GM15510 (cell line): Measurements from ENCODE around the gene SIX1.

Experiments used
- POLR2A ChIP-seq: IDR thresholded peaks from 3 replicates; pipeline ENCODE4 v1.6.1; 2011; ENCODE audit warnings: borderline replicate concordance; ENCODE audit not compliant: insufficient read length; ENCODE audit errors: extremely low read depth

Gene SIX1

DNA sequence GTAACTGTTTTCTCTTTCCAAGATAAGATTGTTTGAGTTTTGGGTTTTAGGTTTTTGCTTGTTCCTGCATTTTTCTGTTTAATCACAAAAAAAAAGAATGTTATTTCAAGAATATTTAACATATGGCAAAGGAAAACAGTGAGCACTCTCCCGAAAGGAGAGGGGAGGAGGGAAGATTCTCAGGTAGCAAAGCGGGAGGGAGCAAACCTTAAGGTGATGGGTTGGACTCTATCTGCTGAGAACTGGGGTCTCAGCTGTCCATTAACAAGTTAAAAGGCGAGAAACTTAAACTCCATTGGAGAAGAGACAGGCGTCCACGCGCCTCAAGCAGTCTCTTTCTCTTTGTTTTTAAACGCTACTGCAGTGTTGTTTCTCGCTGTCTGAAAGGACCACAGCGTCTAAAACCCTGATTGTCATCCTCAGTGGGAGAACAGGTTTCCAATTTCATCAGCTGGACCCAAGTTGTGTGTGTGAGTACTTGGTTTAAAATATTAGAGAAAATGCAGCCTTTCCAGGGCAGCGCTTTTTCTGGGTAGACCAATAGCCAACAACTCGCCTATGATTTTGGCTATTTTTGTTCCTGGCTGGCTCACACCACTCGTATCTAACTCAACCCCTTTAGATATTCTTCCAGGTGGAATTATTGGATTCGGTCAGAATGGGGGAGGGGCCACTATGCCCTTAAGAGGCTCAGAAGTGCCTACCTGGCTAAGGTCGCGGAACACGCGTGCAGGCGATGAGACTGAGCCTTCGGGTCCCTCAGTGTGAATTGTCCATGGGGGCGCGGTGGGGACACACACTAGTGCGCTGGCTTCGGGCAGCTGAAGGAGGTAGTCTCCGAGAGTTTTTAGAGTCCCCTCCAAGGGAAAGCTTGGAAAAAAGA is 8.2 kb downstream of the SIX1 start:
- TF ChIP-seq POLR2A, result no peak

DNA sequence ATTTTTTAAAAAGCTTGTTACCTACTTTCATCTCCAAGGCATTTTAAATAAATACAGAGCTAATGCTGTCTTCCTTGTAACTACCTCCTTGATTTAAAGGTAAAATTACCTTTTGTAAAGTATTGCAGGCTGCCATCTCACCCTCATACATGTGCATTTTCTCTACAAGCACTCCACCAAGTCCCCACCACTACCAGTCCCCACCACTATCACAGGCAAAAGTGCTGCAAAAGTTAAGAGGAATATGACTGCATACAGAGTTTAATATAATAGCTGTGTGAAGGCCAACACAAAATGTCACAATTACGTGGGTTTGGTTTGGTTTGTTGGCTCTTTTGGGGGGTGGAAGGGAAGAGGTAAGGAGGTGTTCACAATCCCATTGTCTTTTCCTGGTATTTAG is 9.6 kb downstream of the SIX1 start:
- TF ChIP-seq POLR2A, result no peak

DNA sequence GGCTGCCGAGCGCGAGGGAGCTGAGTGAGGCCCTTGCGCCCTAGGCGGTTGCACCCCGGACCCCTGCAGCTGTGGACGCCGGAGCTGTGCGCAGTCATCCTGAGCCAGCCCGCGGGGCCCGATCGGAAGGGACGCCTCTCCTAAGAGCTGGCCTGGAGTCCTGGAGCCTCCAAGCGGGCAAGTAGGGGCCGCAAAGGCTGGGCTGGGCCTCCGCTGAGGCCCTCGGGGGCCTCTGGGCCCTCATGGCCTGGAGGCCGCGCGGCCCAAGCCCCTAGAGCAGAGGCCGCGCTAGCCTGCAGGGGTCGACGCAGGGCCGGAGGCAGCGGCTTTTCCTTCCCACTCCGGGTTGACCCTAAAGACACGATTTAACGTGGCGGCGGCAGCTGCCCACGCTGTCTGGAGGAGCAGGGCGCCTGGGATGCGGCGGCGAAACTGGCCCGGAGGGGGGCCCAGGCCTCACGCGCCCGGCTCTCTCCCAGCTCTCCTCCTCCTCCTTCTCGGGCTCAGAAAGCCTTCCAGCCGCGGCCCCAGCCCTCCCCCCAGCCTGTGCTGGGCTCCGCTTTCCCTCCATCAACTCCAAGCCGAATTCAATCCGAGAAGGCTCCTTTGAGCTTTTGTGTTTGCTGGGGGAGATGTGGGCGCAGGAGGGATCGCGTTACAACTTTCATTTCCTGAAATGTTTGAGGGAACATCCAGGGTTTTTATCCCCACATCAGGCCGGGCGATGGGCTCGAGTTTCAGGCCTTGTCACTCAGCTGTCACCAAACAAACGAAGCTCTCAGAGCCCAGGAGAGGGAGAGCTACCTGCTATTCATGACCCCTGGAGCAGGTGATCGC is 11.6 kb downstream of the SIX1 start:
- TF ChIP-seq POLR2A, result no peak

DNA sequence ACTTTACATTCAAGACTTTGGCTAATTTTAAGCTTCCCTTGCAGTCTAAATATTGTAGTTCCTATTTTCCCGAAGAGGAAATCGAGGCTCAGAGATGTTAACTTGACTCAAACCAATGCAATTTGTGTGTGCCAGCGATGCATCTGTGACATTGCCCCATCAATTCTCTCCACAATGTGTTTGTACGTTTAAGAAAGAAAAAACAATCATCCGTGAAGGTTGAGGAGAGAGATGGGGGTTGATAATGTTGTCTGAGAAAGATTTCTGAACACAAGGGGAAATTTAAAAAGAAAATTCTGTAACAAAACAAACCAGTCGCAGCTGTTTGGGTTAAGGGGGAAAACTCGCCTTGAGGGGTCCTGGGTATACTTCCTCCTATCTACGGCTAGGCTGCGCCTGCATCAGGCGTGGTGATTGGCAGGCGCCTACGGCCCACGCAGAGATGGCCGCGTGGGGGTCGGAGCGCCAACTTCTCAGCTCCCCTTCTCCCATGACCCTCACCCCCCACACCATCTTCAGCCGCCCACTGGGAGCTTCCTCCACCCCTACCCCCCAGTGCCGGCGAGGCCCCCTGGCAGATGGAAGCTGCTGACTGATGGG is 12.3 kb downstream of the SIX1 start:
- no peak for TF ChIP-seq POLR2A

DNA sequence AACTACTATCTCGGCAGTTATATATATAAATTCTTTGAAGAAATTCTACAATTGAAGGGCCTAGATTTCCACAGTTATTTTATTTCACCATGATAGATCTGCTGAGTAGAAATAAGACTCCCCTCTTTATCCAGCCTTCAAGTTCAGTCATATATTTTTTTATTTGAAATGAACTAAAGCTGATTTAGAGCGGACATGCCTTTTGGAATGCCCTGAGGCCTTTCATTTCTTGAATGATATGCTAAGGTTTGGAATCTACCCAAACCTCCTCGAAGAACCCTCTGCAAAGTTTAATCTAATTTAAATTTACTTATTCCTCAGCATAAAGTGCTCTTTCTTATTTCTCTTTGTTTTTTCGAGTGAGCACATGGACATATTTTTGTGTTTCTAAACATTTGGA is 15.1 kb downstream of the SIX1 start:
- TF ChIP-seq POLR2A, result no peak

DNA sequence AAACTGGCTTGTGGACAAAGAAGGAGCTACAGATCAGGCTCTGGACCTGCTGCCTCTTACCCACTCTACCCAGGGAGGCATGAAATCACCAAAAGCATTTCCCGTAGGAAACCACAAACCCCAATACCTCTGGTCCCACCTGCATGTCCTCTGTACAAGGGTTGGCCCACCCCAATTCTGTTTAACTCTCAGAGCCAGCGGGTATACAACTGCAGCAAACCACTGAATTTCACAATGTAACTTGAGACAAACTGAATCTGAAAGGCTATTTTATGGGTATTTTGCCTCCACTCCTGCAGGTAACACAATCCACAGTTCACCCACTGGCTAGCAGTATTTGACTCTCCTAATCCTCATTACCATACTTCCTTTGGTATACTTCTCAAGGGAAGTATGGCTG is 16.5 kb downstream of the SIX1 start:
- TF ChIP-seq POLR2A, result no peak

DNA sequence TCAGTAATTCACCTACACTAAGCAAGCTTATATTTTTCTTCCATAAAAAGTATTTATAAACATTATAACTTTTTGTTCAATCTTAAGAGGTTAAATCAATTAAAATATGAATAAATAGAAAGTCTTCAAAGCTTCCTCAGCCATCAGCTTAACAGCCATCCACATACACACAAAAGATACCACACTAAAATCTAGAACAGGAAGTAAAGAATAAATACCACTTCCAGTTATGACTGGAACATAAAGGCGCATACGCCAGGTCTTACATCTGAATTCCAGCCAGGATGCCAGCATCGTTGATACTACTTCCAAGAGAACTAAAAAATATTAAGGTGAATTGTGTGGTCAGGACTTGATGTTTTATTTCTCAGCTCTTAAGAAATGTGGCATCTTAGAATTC is 17.0 kb downstream of the SIX1 start:
- TF ChIP-seq POLR2A, result no peak

DNA sequence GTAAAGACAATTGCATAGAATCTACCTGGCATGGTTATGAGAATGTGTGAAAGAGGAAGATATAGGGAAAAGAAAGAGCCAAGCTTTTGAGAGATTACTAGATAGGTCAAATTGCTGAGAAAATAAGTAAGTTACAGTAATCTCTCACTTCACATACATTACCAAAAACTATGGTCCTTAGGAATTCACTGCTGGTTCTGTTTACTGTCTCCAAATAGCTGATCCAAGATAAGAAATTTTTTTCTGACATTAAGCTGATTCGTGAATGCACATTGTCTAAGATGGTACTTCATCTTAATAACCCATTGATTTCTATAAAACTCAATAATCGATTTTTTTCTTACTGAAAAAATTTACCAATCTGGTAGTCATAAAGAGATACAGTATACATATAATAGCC is 17.4 kb downstream of the SIX1 start:
- no peak for TF ChIP-seq POLR2A

DNA sequence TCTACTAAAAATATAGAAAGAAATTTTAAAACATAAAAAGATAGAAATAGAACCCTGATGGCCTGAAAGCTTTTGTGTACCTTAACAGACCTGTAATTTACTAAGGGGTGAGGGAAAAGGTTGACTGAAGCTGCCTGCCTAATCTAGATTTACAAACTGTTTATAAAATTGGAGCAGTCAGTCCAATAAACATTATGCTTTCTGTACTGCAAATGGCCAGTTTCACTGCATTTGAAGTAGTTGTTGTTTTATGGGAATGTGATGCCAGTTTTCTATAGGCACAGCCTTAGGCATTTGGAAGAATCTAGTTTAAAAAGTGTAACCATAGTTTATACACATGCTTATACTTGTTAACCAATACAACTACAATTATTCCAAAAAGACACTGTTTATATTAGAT is 19.1 kb downstream of the SIX1 start:
- no peak for TF ChIP-seq POLR2A

DNA sequence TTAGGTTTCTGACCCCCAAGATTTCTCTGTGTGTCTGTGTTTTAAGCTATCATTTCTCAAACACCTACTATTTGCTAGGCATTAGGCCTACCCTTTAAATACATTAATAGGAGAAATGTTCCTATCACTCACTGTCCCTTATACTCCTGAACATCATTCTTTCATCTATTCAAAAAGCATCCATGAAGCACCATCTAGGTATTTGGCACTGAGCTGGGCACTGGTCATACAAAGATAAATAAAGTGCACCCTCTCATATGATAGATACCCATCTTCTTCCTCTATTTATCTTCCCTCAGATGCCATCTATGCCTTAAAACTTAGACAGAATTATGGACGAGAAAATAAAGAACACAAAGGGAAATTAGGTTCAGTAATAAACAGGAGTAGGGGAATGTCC is 20.4 kb downstream of the SIX1 start:
- no peak for TF ChIP-seq POLR2A

DNA sequence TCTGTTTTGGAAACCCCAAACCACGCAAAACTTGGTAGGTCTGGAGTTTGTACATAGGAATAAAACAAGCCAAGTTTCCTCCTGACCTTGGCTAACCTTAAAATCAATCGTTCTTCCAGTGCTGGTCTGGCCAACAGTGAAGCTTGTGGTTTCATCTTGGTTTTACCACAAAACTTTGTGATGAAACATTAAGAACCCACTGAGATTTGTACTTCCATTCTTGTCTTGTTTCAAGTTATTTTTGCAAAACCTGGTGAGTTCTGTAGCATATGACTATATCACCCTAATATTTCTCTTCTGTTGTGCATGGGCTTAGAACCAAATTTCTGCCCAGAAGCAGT is 26.4 kb downstream of the SIX1 start:
- TF ChIP-seq POLR2A, result no peak

DNA sequence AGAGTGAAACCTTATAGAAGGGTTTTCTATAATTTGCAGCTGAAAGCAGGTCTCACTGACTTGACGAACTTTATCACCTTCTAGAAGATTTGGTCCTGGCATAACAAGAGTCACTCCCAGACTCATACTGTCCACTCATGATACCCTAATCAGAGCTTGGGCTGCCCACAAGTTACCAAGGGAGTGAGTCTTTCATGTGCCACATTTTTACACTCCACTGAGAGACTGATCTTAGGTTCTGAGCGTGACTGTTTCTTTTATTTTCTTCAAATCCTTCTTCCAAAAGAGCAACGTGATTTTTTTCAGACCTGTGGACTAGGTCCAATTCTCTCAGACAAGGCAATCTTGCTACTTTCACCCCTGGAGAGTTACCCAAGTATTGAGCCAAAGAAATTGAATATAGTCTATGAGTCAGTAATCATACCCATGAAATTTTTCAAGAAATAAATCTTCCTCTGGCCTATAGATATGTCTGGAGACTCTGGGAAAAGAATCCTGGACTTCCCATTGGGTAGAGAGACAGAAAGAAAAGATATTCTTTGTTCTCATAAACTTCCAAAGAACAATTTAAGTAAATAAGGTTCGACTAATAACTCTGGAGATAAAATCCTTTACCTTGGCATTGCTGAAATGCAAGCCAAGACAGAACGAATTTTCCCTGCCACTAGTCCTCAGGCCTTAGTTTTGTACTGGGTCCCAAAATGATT is 26.9 kb downstream of the SIX1 start:
- TF ChIP-seq POLR2A, result no peak

DNA sequence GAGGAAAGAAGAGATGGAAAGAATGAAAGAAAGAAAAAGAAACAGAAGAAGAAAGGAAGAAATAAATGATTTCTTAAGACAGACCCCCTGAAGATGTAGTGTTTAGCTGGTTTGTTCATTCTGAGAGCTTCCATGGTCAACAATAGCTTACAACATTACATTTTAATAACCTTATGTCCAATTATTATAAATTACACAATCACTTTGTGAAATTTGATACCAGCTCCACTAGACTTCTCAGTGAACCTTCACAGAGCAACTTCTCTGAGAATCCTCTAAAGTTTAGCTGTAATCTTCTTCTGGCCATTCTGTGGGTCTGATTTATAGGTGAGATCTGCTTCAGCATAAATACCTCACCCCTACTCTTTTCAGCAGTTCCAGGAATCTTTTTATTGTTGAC is 27.9 kb downstream of the SIX1 start:
- no peak for TF ChIP-seq POLR2A

DNA sequence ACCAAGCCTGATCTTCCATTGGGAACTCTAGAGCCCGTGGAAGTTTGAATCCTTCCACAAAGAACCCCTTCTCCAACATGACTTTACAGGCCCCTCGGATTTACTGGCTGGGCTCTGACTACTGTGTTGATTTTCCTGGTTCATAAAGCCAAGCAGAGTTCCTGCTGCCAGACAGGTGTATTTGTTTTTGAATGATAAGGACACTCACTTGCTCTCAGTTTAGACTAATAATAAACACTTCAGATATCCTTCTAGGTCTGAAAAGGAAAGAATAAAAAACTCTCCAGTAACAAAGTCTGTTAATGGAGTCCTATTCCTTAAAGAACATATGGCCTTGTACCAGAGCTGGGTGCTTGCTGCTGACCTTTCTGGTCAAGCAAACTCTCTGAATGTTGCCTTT is 31.0 kb downstream of the SIX1 start:
- no peak for TF ChIP-seq POLR2A

DNA sequence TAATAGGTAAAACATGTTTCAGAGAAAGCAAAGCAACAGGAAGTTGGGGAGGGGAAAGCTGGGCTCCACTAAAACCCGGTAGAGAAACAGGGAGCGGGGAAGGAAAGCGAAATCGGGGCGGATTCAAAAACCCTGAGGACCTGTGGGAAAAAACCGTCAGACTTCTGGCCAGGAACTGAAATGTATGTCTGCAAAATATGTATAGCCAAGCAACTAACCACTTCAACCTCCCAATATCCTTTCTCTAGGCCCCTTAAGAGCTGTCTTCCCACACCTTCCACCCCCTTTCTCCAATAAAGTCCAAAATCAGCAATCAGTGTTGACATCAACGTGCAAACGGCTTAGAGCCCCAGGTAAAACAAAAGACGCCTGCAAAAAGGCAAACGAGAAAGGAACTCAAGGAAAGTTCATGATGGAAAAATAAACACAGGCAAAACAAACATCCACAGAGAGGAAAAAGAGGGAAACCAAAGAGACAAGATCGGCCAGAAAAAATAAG is 32.8 kb downstream of the SIX1 start:
- TF ChIP-seq POLR2A, result no peak
